Sigmoid colon (tissue), 7 donors: Measurements from ENCODE around the gene HOXD3. TPM values are rescaled to one million over a fixed set of nuclear protein-coding genes. Genes with fewer than 3 reads are reported as not detected.

Experiments used
- DNase-seq: peaks from one replicate; pipeline ENCODE4 v3.0.0-alpha.2; 2019
- H3K27ac ChIP-seq, 4 donors: fragments of 200-600 bp; sonication (generic); one replicate each; pipeline ENCODE4 v1.5.1; 2016 to 2019; ENCODE audit warnings: mild to moderate bottlenecking in 1 of 4
- H3K27me3 ChIP-seq, 3 donors: fragments of 200-600 bp; sonication (generic); one replicate each; pipeline ENCODE4 v1.5.1; 2019; ENCODE audit warnings: mild to moderate bottlenecking in 1 of 3
- H3K36me3 ChIP-seq, 4 donors: fragments of 200-600 bp; sonication (generic); one replicate each; pipeline ENCODE4 v1.5.1; 2016 to 2019
- H3K4me1 ChIP-seq, 4 donors: fragments of 200-600 bp; sonication (generic); one replicate each; pipeline ENCODE4 v1.5.1; 2017 to 2019
- H3K4me3 ChIP-seq, 4 donors: fragments of 200-600 bp; sonication (generic); one replicate each; pipeline ENCODE4 v1.5.1; 2017 to 2019; ENCODE audit warnings: mild to moderate bottlenecking in 2 of 4, moderate library complexity in 1 of 4
- H3K9me3 ChIP-seq, 4 donors: fragments of 200-600 bp in 3 of 4; sonication (generic) in 3 of 4; one replicate each; pipeline versions ENCODE4 v1.5.1 to v1.6.1; 2013 to 2019
- CTCF ChIP-seq, 4 experiments: fragments of 450-650 bp in 3 of 4; fragments of 200-600 bp in 1 of 4; IDR thresholded peaks; one replicate each; pipeline ENCODE4 v1.5.1; 2016 to 2019; ENCODE audit warnings: antibody characterized with exemption in 4 of 4, mild to moderate bottlenecking in 3 of 4, moderate library complexity in 2 of 4
- EP300 ChIP-seq, 4 donors: sonication (generic); formaldehyde crosslinking; IDR thresholded peaks; one replicate each; pipeline ENCODE4 v1.6.1; 2017; ENCODE audit warnings: antibody characterized with exemption in 4 of 4
- POLR2A ChIP-seq, 2 donors: fragments of 450-650 bp; IDR thresholded peaks; one replicate each; pipeline ENCODE4 v1.6.1; 2016; ENCODE audit warnings: antibody characterized with exemption in 2 of 2, mild to moderate bottlenecking in 2 of 2, moderate library complexity in 2 of 2
- POLR2AphosphoS5 ChIP-seq, 4 donors: sonication (generic); formaldehyde crosslinking; IDR thresholded peaks; one replicate each; pipeline ENCODE4 v1.6.1; 2017; ENCODE audit warnings: antibody characterized with exemption in 4 of 4
- WGBS, 2 donors: extraction: QIAGEN DNeasy Blood & Tissue Kit; methylation state at CpG; one replicate each; pipeline ENCODE4 v1.1.7; 2013; 5-methylcytosine and 5-hydroxymethylcytosine counted together
- intact Hi-C: fragments of 100-400 bp; cut with DNase I; formaldehyde crosslinking; loops from one replicate; pipeline ENCODE4 v1.15.1; 2023
- polyA plus RNA-seq, 3 donors: library from polyadenylated mRNA; stranded (reverse); fragments of 200-250 nt; gene quantifications; one replicate each; pipeline ENCODE4 v1.2.3, GENCODE V29; 2013
- total RNA-seq, 4 donors: library from RNA; depleted of rRNA; stranded (reverse); fragments of >200 nt; gene quantifications; one replicate each; pipeline ENCODE4 v1.1.0, GENCODE V29; 2016
- donor health status: healthy with polysubstance abuse.
- donor health status: Bipolar disorder and iron deficiency.
- donor health status: healthy.

Gene HOXD3
- total and polyA plus RNA-seq, 7 donors, result 0.60 to 4.6 (median 1.4) TPM

- Histone ChIP-seq H3K4me3 (peak overlapping the region in 3 of 4 donors; percentile 0 to 28 (median 25)), H3K4me1 (peaks cover 0 to 55% (median 48%) of the 10 kb centered on the region in 4 donors), H3K36me3 (no peaks in the 10 kb centered on the region), H3K27ac (no peak overlapping the region), H3K9me3 (no peaks in the 10 kb centered on the region), H3K27me3 (peaks cover 81 to 100% (median 98%) of the 10 kb centered on the region in 3 donors)
- intact Hi-C loops, result loop anchor here (5.0 kb wide), 1 partner anchor 112 kb away; no protein-coding TSS in a partner anchor
- TF ChIP-seq CTCF (IDR thresholded peaks at IDR 0.05) (no peak), POLR2A (IDR thresholded peaks at IDR 0.05) (no peak), EP300 (IDR thresholded peaks at IDR 0.05) (no peak), POLR2AphosphoS5 (IDR thresholded peaks at IDR 0.05) (no peak)
- DNase-seq, result no peak
- 38 to 79% methylated on average over 50 of the region's 50 CpGs for WGBS, 2 donors
Measured at GRCh38 chr2:176160251-176160985, 3.3 kb downstream of the HOXD3 start.

DNA sequence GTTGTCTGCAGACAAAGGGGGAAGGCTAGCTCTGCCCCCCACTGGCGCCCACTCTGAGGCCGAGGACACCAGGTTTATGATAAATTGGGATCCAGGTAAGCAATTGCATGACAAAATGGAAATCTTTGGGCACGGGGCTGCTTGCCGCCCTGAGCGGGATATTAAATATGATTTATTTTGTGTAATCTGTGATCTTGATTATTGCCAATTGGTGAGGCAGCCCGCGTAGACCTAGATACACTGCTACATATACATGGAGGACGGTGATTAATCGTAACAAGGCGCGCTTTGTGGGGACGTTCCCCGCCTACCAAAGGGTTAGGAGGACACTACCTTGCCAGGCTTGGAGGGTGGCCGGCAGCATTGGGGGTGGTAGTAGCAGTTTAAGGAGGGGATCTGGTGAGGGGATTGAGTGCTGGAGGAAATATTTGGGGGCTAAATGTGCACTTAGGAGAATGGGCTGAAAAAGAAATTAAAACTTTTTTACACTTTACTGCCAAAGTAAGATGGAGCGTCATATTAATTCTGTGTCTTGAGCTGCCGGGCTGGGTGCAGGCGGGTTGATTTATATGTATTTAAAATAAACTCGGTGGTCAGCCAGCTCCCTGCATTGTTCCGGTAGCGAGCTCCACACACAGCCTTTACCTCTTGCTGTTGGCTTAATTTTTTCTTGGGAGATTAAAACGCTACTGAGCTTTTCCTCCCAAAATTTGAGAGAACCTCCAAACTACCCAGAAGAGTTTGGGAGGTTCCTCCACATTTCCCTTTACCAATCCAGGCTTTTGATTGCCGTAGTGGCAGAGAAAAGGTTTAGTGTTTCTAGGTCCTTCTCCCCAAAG lies 4.1 kb downstream of the HOXD3 start:
- no peak for DNase-seq
- Histone ChIP-seq H3K9me3 (no peaks in the 10 kb centered on the region), H3K36me3 (no peaks in the 10 kb centered on the region), H3K27me3 (peaks cover 85 to 100% (median 96%) of the 10 kb centered on the region in 3 donors), H3K4me1 (peaks cover 0 to 56% (median 48%) of the 10 kb centered on the region in 4 donors), H3K27ac (no peak overlapping the region), H3K4me3 (peak overlapping the region in 1 of 4 donors; percentile 25)
- intact Hi-C loops, result loop anchor here (5.0 kb wide), 1 partner anchor 111 kb away; no protein-coding TSS in a partner anchor
- TF ChIP-seq CTCF (IDR thresholded peaks at IDR 0.05), result no peak
- TF ChIP-seq POLR2AphosphoS5 (IDR thresholded peaks at IDR 0.05), result no peak
- no peak for TF ChIP-seq POLR2A (IDR thresholded peaks at IDR 0.05)
- no peak for TF ChIP-seq EP300 (IDR thresholded peaks at IDR 0.05)
- 34 to 81% methylated on average over 22 of the region's 22 CpGs for WGBS, 2 donors

DNA sequence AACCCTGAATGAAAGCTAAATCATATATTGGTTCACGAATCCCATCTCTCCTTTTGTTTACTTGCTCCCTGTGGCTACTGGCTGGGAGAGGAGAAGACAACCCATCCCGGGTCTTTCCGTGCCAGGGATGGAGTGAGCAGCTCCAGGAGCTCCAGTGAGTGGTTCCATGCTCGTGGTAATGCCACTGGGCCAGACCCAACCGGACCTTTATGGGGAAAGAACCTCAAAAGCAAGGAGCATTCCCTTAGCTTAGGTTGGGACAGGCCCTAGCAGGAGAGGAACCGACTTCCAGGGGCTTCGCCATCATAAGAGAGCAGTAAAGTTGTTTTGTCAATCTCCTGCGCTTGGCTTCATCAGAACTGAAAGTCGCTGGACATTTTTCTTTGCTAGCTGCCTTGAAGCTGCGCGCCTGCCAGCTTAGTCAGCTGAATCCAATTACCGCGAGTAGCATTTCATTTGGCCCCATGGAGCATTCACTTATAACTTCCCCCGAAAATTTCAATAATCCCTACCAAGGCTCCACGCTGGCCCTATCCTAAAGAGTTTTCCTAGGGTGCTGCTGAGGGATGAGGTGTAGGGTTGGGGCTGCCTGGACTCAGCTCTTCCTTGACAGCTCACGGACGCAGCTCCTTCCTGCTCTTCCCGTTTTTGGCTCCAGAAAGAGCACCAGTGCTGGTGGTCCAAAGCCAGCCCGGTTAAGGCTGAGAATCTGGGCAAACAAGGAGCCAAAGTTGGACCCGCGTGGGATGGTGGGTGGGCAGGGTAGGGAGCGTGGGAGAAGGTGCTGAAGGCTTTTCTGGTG lies 4.9 kb downstream of the HOXD3 start:
- Histone ChIP-seq H3K36me3 (no peaks in the 10 kb centered on the region), H3K27ac (no peak overlapping the region), H3K4me3 (no peak overlapping the region), H3K27me3 (peaks cover 77 to 100% (median 88%) of the 10 kb centered on the region in 3 donors), H3K9me3 (no peaks in the 10 kb centered on the region), H3K4me1 (peaks cover 0 to 53% (median 47%) of the 10 kb centered on the region in 4 donors)
- no peak for TF ChIP-seq EP300 (IDR thresholded peaks at IDR 0.05)
- no peak for TF ChIP-seq POLR2AphosphoS5 (IDR thresholded peaks at IDR 0.05)
- no peak for TF ChIP-seq CTCF (IDR thresholded peaks at IDR 0.05)
- TF ChIP-seq POLR2A (IDR thresholded peaks at IDR 0.05), result no peak
- intact Hi-C loops, result loop anchor here (5.0 kb wide), 1 partner anchor 110 kb away; no protein-coding TSS in a partner anchor
- 34 to 78% methylated on average over 22 of the region's 22 CpGs for WGBS, 2 donors
- DNase-seq, result no peak

DNA sequence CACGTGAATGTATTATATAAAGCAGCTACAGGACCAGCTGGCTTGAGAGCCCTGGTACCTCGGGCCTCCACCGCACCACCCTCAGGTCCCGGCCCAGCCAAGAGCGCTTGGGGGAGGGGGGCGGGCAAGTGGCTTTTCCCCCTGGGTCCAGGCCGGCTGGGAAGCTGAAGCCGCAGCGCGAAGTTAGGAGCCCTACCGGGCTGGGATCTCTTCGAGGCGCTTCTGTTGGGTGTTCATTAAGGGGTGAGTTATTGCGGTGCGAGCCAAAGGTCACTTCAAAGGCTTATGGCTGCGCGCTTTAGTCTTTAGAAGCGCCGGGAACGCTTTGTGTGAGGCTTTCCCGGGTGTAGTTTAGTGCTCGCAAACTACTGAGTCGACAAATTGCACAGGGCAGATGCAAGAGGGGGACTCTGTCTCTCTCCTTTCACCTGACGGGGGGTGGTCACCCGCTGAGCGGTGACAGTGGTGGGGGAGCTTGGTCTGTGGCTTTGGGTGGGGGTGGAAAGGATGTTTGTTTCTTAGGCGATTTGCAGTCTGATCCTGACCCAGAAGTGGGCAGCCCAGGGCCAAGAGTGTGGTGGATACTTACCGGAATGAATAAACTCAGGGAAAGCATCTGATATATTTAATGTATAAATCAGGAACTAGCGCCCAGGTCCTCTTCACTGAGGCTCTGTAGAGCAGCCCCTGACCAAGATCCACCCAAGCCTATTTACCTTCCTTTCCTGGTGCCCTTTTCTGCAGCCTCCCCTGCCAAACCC lies 6.0 kb downstream of the HOXD3 start:
- DNase-seq, result no peak
- H3K4me1 ChIP-seq, result peaks cover 0 to 49% (median 40%) of the 10 kb centered on the region in 4 donors
- WGBS, 2 donors, result 14 to 19% methylated on average over 29 of the region's 29 CpGs
- no peaks in the 10 kb centered on the region for H3K9me3 ChIP-seq
- H3K4me3 ChIP-seq, result no peak overlapping the region
- TF ChIP-seq EP300 (IDR thresholded peaks at IDR 0.05) (no peak), POLR2A (IDR thresholded peaks at IDR 0.05) (no peak), CTCF (IDR thresholded peaks at IDR 0.05) (no peak), POLR2AphosphoS5 (IDR thresholded peaks at IDR 0.05) (no peak)
- no peak overlapping the region for H3K27ac ChIP-seq
- peaks cover 67 to 100% (median 81%) of the 10 kb centered on the region in 3 donors for H3K27me3 ChIP-seq
- intact Hi-C loops, result loop anchor here (5.0 kb wide), 1 partner anchor 109 kb away; no protein-coding TSS in a partner anchor
- H3K36me3 ChIP-seq, result no peaks in the 10 kb centered on the region
